K562 (cell line): ENCODE data around the gene LTO1. TPM values are rescaled to one million over a fixed set of nuclear protein-coding genes. Genes with fewer than 3 reads are reported as not detected.

Experiments
- ELF4 ChIP-seq: fragments of 450-650 bp; formaldehyde crosslinking; IDR thresholded peaks from 2 replicates; pipeline ENCODE4 v1.4.0; 2022; ENCODE audit warnings: missing genetic modification characterization
- HDGF ChIP-seq: fragments of 450-650 bp; IDR thresholded peaks from 2 replicates; pipeline ENCODE4 v1.6.1; 2016
- MYNN ChIP-seq, 2 experiments: sonication (generic); formaldehyde crosslinking in 1 of 2; IDR thresholded peaks; 2 replicates each; pipeline versions ENCODE4 v1.5.0 to v1.6.1; 2016 to 2020; ENCODE audit warnings: antibody characterized with exemption in 1 of 2, missing genetic modification reagents in 1 of 2
- SMC3 ChIP-seq: conservative IDR thresholded peaks from 2 replicates; pipeline ENCODE4 v1.6.1; 2011; ENCODE audit warnings: low read depth, low read length, improper control_type of control experiment; ENCODE audit not compliant: insufficient read depth
- SNRNP70 ChIP-seq: fragments of 200-400 bp; formaldehyde crosslinking; optimal IDR thresholded peaks from 2 replicates; pipeline ENCODE3; 2017; ENCODE audit warnings: low read depth, low read length
- SRSF1 ChIP-seq: fragments of 200-400 bp; formaldehyde crosslinking; IDR thresholded peaks from 2 replicates; pipeline ENCODE4 v1.6.1; 2017; ENCODE audit warnings: mild to moderate bottlenecking, low read depth, low read length, moderate library complexity
- ZHX1 ChIP-seq: fragments of 150-350 bp; conservative IDR thresholded peaks from 2 replicates; pipeline ENCODE4 v1.6.1; 2014; ENCODE audit warnings: low read length
- ZNF140 ChIP-seq: fragments of 250-450 bp; sonication (Bioruptor Pico); IDR thresholded peaks from 2 replicates; pipeline ENCODE4 v1.8.0; 2021; ENCODE audit warnings: moderate library complexity, mild to moderate bottlenecking, inconsistent platforms
- ZNF3 ChIP-seq: fragments of 250-450 bp; sonication (Bioruptor Pico); IDR thresholded peaks from 2 replicates; pipeline ENCODE4 v1.5.0; 2021; ENCODE audit warnings: mild to moderate bottlenecking, moderate library complexity
- ZSCAN29 ChIP-seq: fragments of 450-650 bp; IDR thresholded peaks from 2 replicates; pipeline ENCODE4 v1.6.1; 2017
- polyA plus RNA-seq, 8 experiments: library from polyadenylated mRNA; depleted of rRNA in 4 of 8; stranded (reverse) in 5 of 8; unstranded in 3 of 8; fragments of >200 nt; fragmentation: Nextera tagmentation in 2 of 8; fragmentation: Illumina TruSeq in 1 of 8; extraction: Ambion mirVana in 2 of 8; extraction: Trizol in 1 of 8; gene quantifications; 2 replicates each; pipeline versions ENCODE4 v1.2.1 to v1.2.3, GENCODE V29; 2011 to 2014; ENCODE audit warnings: inconsistent platforms in 1 of 8, missing spikeins in 1 of 8
- total RNA-seq, 7 experiments: library from RNA; depleted of rRNA in 6 of 7; stranded (reverse); fragments of >200 nt in 6 of 7; fragmentation: Illumina TruSeq in 2 of 7; extraction: Trizol in 2 of 7; gene quantifications; 2 replicates each; pipeline versions ENCODE4 v1.2.1 to v1.2.3, GENCODE V29; 2011 to 2021; ENCODE audit warnings: low replicate concordance in 1 of 7
- TF ChIP-seq, protein P1 (sequence below): fragments of 150-350 bp; IDR thresholded peaks from 2 replicates; pipeline ENCODE4 v1.6.1; 2014; ENCODE audit warnings: low read depth, mild to moderate bottlenecking, low read length, borderline replicate concordance
- TF ChIP-seq, protein P2 (sequence below): fragments of 450-650 bp; IDR thresholded peaks from 2 replicates; pipeline ENCODE4 v1.6.1; 2017; ENCODE audit warnings: antibody characterized with exemption

LTO1 gene
- total and polyA plus RNA-seq, 9 of the 15 experiments (the other 6 are each of a cell fraction or from before 2014, with no cell fraction given): 2.6 to 43.4 (median 19.1) TPM

GRCh38 chr11:69670158-69670845, 4.9 kb downstream of the LTO1 start (continued):
- TF ChIP-seq, protein P1, sequence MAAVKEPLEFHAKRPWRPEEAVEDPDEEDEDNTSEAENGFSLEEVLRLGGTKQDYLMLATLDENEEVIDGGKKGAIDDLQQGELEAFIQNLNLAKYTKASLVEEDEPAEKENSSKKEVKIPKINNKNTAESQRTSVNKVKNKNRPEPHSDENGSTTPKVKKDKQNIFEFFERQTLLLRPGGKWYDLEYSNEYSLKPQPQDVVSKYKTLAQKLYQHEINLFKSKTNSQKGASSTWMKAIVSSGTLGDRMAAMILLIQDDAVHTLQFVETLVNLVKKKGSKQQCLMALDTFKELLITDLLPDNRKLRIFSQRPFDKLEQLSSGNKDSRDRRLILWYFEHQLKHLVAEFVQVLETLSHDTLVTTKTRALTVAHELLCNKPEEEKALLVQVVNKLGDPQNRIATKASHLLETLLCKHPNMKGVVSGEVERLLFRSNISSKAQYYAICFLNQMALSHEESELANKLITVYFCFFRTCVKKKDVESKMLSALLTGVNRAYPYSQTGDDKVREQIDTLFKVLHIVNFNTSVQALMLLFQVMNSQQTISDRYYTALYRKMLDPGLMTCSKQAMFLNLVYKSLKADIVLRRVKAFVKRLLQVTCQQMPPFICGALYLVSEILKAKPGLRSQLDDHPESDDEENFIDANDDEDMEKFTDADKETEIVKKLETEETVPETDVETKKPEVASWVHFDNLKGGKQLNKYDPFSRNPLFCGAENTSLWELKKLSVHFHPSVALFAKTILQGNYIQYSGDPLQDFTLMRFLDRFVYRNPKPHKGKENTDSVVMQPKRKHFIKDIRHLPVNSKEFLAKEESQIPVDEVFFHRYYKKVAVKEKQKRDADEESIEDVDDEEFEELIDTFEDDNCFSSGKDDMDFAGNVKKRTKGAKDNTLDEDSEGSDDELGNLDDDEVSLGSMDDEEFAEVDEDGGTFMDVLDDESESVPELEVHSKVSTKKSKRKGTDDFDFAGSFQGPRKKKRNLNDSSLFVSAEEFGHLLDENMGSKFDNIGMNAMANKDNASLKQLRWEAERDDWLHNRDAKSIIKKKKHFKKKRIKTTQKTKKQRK: no peak
- TF ChIP-seq MYNN (IDR thresholded peaks at IDR 0.05) (peak; percentile 42; the same call in 1 of the 2 replicates), MYNN (CRISPR knock-in tag; IDR thresholded peaks at IDR 0.05) (no peak), ZNF140 (CRISPR knock-in tag) (no peak), SRSF1 (no peak), ZNF3 (CRISPR knock-in tag) (no peak), ZHX1 (no peak), SNRNP70 (no peak), HDGF (no peak), ZSCAN29 (no peak), SMC3 (peak; percentile 81), ELF4 (no peak)
- TF ChIP-seq, protein P2, sequence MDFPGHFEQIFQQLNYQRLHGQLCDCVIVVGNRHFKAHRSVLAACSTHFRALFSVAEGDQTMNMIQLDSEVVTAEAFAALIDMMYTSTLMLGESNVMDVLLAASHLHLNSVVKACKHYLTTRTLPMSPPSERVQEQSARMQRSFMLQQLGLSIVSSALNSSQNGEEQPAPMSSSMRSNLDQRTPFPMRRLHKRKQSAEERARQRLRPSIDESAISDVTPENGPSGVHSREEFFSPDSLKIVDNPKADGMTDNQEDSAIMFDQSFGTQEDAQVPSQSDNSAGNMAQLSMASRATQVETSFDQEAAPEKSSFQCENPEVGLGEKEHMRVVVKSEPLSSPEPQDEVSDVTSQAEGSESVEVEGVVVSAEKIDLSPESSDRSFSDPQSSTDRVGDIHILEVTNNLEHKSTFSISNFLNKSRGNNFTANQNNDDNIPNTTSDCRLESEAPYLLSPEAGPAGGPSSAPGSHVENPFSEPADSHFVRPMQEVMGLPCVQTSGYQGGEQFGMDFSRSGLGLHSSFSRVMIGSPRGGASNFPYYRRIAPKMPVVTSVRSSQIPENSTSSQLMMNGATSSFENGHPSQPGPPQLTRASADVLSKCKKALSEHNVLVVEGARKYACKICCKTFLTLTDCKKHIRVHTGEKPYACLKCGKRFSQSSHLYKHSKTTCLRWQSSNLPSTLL: no peak
